H1 (cell line): ENCODE results near the gene TMEM52B.
"Not testable (repeated sequence)": the region's sequence is repeated elsewhere in the genome, so short reads cannot be mapped to it uniquely, and the experiment has no call there.

Source experiments
- EZH2 ChIP-seq: fragments of 200-600 bp; sonication (generic); IDR thresholded peaks from 2 replicates; pipeline ENCODE4 v1.7.1; 2012; ENCODE audit warnings: low read depth, mild to moderate bottlenecking, moderate library complexity, low read length, inconsistent platforms; ENCODE audit not compliant: severe bottlenecking
- GABPA ChIP-seq: IDR thresholded peaks from 2 replicates; pipeline ENCODE4 v1.6.1; 2011; ENCODE audit warnings: mild to moderate bottlenecking, low read length, moderate library complexity, borderline replicate concordance; ENCODE audit not compliant: insufficient read depth
- JUN ChIP-seq: IDR thresholded peaks from 2 replicates; pipeline ENCODE4 v1.6.1; 2011; ENCODE audit warnings: low read depth, mild to moderate bottlenecking, improper control_type of control experiment, low read length
- KDM1A ChIP-seq: fragments of 200-600, 300-600 bp; sonication (generic); IDR thresholded peaks from 2 replicates; pipeline ENCODE4 v1.7.1; 2016; ENCODE audit warnings: mild to moderate bottlenecking, low read length, borderline replicate concordance
- PHF8 ChIP-seq: fragments of 200-600 bp; sonication (generic); conservative IDR thresholded peaks from 2 replicates; pipeline ENCODE4 v1.7.1; 2012; ENCODE audit warnings: low read depth, mild to moderate bottlenecking, inconsistent platforms, low read length, moderate library complexity
- POLR2A ChIP-seq, 2 experiments: IDR thresholded peaks; 1 replicate in 1 of 2; 2 replicates in 1 of 2; pipeline ENCODE4 v1.6.1; 2011; ENCODE audit warnings: low read depth in 2 of 2, low read length in 2 of 2, mild to moderate bottlenecking in 2 of 2; ENCODE audit errors: control extremely low read depth in 1 of 2
- POLR2AphosphoS5 ChIP-seq: IDR thresholded peaks from 2 replicates; pipeline ENCODE4 v1.6.1; 2011; ENCODE audit warnings: low read depth, low read length
- SP1 ChIP-seq: IDR thresholded peaks from 2 replicates; pipeline ENCODE4 v1.6.1; 2011; ENCODE audit warnings: low read depth, low read length
- SP2 ChIP-seq: IDR thresholded peaks from 2 replicates; pipeline ENCODE4 v1.6.1; 2012; ENCODE audit warnings: mild to moderate bottlenecking, low read length, inconsistent platforms
- TBP ChIP-seq: IDR thresholded peaks from 2 replicates; pipeline ENCODE4 v1.6.1; 2011; ENCODE audit warnings: low read depth, low read length, improper control_type of control experiment
- ZNF274 ChIP-seq: IDR thresholded peaks from 2 replicates; pipeline ENCODE4 v1.7.0; 2012; ENCODE audit warnings: low read length, borderline replicate concordance; ENCODE audit errors: extremely low read depth
- TF ChIP-seq, protein P1 (sequence below), 3 experiments: IDR thresholded peaks; 1 replicate in 2 of 3; 2 replicates in 1 of 3; pipeline versions ENCODE4 v1.5.1 to v1.6.1; 2011; ENCODE audit warnings: low read length in 3 of 3, mild to moderate bottlenecking in 3 of 3, inconsistent platforms in 2 of 3, low read depth in 1 of 3, moderate library complexity in 1 of 3; ENCODE audit not compliant: insufficient read depth in 1 of 3; ENCODE audit errors: control extremely low read depth in 1 of 3
- TF ChIP-seq, protein P2 (sequence below): IDR thresholded peaks from 2 replicates; pipeline ENCODE4 v1.6.1; 2011; ENCODE audit warnings: low read length, improper control_type of control experiment
- TF ChIP-seq, protein P3 (sequence below): IDR thresholded peaks from 2 replicates; pipeline ENCODE4 v1.6.1; 2012; ENCODE audit warnings: low read length, inconsistent platforms

DNA sequence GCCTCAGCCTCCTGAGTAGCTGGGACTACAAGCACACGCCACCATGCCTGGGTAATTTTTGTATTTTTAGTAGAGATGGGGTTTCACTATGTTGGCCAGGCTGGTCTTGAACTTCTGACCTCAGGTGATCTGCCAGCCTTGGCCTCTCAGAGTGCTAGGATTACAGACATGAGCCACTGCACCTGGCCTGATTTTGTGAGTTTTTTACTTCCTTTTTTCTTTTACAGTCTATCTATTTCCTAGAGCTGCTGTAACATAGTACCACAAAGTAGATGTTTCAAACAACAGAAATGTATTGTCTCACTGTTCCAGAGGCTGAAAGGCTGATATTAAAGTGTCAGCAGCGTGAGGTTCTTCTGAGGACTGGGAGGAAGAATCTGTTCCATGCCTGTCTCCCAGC lies 25.7 kb downstream of the TMEM52B start:
- TF ChIP-seq SP1; EZH2; POLR2A (IDR thresholded peaks at IDR 0.05; ENCODE audit: control extremely low read depth in 1 of 2, low read depth in 2 of 2, low read length in 2 of 2); PHF8; ZNF274; KDM1A; SP2; GABPA; JUN; TBP; POLR2AphosphoS5: not testable (repeated sequence)
- TF ChIP-seq, protein P1, sequence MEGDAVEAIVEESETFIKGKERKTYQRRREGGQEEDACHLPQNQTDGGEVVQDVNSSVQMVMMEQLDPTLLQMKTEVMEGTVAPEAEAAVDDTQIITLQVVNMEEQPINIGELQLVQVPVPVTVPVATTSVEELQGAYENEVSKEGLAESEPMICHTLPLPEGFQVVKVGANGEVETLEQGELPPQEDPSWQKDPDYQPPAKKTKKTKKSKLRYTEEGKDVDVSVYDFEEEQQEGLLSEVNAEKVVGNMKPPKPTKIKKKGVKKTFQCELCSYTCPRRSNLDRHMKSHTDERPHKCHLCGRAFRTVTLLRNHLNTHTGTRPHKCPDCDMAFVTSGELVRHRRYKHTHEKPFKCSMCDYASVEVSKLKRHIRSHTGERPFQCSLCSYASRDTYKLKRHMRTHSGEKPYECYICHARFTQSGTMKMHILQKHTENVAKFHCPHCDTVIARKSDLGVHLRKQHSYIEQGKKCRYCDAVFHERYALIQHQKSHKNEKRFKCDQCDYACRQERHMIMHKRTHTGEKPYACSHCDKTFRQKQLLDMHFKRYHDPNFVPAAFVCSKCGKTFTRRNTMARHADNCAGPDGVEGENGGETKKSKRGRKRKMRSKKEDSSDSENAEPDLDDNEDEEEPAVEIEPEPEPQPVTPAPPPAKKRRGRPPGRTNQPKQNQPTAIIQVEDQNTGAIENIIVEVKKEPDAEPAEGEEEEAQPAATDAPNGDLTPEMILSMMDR (IDR thresholded peaks at IDR 0.05; ENCODE audit: control extremely low read depth in 1 of 3, insufficient read depth in 1 of 3, low read depth in 1 of 3, low read length in 3 of 3): not testable (repeated sequence)
- TF ChIP-seq, protein P2, sequence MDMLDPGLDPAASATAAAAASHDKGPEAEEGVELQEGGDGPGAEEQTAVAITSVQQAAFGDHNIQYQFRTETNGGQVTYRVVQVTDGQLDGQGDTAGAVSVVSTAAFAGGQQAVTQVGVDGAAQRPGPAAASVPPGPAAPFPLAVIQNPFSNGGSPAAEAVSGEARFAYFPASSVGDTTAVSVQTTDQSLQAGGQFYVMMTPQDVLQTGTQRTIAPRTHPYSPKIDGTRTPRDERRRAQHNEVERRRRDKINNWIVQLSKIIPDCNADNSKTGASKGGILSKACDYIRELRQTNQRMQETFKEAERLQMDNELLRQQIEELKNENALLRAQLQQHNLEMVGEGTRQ: not testable (repeated sequence)
- TF ChIP-seq, protein P3, sequence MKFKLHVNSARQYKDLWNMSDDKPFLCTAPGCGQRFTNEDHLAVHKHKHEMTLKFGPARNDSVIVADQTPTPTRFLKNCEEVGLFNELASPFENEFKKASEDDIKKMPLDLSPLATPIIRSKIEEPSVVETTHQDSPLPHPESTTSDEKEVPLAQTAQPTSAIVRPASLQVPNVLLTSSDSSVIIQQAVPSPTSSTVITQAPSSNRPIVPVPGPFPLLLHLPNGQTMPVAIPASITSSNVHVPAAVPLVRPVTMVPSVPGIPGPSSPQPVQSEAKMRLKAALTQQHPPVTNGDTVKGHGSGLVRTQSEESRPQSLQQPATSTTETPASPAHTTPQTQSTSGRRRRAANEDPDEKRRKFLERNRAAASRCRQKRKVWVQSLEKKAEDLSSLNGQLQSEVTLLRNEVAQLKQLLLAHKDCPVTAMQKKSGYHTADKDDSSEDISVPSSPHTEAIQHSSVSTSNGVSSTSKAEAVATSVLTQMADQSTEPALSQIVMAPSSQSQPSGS: not testable (repeated sequence)
